HL-60 (cell line): Measurements from ENCODE around the gene COMMD4.

ENCODE experiments used
- DNase-seq, 2 experiments: peaks; one replicate each; pipeline ENCODE4 v3.0.0-alpha.2; 2010 to 2020; ENCODE audit warnings: low read depth in 1 of 2, low spot score in 1 of 2
- H3K27ac ChIP-seq: fragments of 250-450 bp; sonication (Bioruptor Pico); replicated peaks from 2 replicates; pipeline ENCODE4 v1.5.1; 2020; ENCODE audit warnings: mild to moderate bottlenecking, moderate library complexity
- H3K27me3 ChIP-seq: fragments of 250-450 bp; sonication (Bioruptor Pico); 2 replicates; pipeline ENCODE4 v1.5.1; 2021; ENCODE audit warnings: mild to moderate bottlenecking, moderate library complexity; ENCODE audit not compliant: insufficient read depth, poor library complexity, severe bottlenecking
- H3K4me3 ChIP-seq: replicated peaks from 2 replicates; pipeline ENCODE4 v1.5.1; 2011; ENCODE audit warnings: mild to moderate bottlenecking, control low read depth, low read length; ENCODE audit not compliant: insufficient read depth
- CTCF ChIP-seq: IDR thresholded peaks from one replicate; pipeline ENCODE4 v1.5.1; 2011; ENCODE audit warnings: low read length, control low read depth, inconsistent platforms; ENCODE audit not compliant: insufficient read depth
- GABPA ChIP-seq: IDR thresholded peaks from 2 replicates; pipeline ENCODE4 v1.6.1; 2012; ENCODE audit warnings: low read depth
- POLR2AphosphoS5 ChIP-seq: IDR thresholded peaks from 2 replicates; pipeline ENCODE4 v1.6.1; 2012; ENCODE audit warnings: low read depth
- REST ChIP-seq: IDR thresholded peaks from 2 replicates; pipeline ENCODE4 v1.6.1; 2012; ENCODE audit warnings: low read depth; ENCODE audit not compliant: insufficient replicate concordance
- SPI1 ChIP-seq: IDR thresholded peaks from 2 replicates; pipeline ENCODE4 v1.6.1; 2012; ENCODE audit warnings: low read depth, mild to moderate bottlenecking, borderline replicate concordance

Gene COMMD4

GRCh38 chr15:75367913-75368688, 32.2 kb downstream of the COMMD4 start, which contains the start of gene MAN2C1:
Gene MAN2C1, minus strand, starts transcription at chr15:75368607. Its CDS starts 24 bp downstream, at chr15:75368583.
- H3K27ac ChIP-seq, result peak within 1 kb of the TSS; percentile 93

GRCh38 chr15:75368689-75369239, 32.9 kb downstream of the COMMD4 start:
- Histone ChIP-seq H3K27me3 (no peaks in the 10 kb centered on the region), H3K4me3 (peak overlapping the region; percentile 71), H3K27ac (peak overlapping the region; percentile 93)
- TF ChIP-seq SPI1 (no peak), REST (no peak), GABPA (no peak), POLR2AphosphoS5 (no peak), CTCF (no peak)
- no peak for DNase-seq

More at GRCh38 chr15:75367913-75368688, 32.2 kb downstream of the COMMD4 start, which contains the start of gene MAN2C1:
- no peaks in the 10 kb centered on the region for H3K27me3 ChIP-seq
- peak within 1 kb of the TSS; percentile 71 for H3K4me3 ChIP-seq
- TF ChIP-seq CTCF (peak; percentile 71), GABPA (peak; percentile 98), REST (peak; percentile 54), SPI1 (peak; percentile 90), POLR2AphosphoS5 (peak; percentile 95)
- peak; percentile 98 for DNase-seq

- no peak overlapping the region for H3K4me3 ChIP-seq
- H3K27me3 ChIP-seq, result no peaks in the 10 kb centered on the region
- TF ChIP-seq SPI1 (no peak), CTCF (no peak), GABPA (no peak)
- H3K27ac ChIP-seq, result no peak overlapping the region
- no peak for DNase-seq
Measured at GRCh38 chr15:75369897-75370581, 34.2 kb downstream of the COMMD4 start.
